GM10266 (cell line): ENCODE results near the gene BPIFB2.
"Not testable (repeated sequence)": the region's sequence is repeated elsewhere in the genome, so short reads cannot be mapped to it uniquely, and the experiment has no call there.

ENCODE experiments used
- DNase-seq: peaks from one replicate; pipeline ENCODE4 v3.0.0; 2012; ENCODE audit errors: extremely low spot score
- CTCF ChIP-seq: IDR thresholded peaks from 2 replicates; pipeline ENCODE4 v1.5.1; 2012; ENCODE audit warnings: mild to moderate bottlenecking, low read depth; ENCODE audit not compliant: control insufficient read depth, insufficient read depth; ENCODE audit errors: missing control alignments

Gene BPIFB2

GRCh38 chr20:33042983-33043730, 35.7 kb downstream of the BPIFB2 start:
- no peak for TF ChIP-seq CTCF

GRCh38 chr20:33043731-33044181, 36.3 kb downstream of the BPIFB2 start:
- TF ChIP-seq CTCF = no peak
- DNase-seq = no peak

More at GRCh38 chr20:33042983-33043730, 35.7 kb downstream of the BPIFB2 start:
- no peak for DNase-seq

GRCh38 chr20:33045129-33045721, 37.7 kb downstream of the BPIFB2 start:
- DNase-seq = not testable (repeated sequence)

GRCh38 chr20:33046412-33046811, 38.9 kb downstream of the BPIFB2 start:
- no peak for DNase-seq
- TF ChIP-seq CTCF = no peak

- no peak for DNase-seq
- TF ChIP-seq CTCF = no peak
Measured at GRCh38 chr20:33051333-33051732, 43.8 kb downstream of the BPIFB2 start.

GRCh38 chr20:33053291-33054106, 46.0 kb downstream of the BPIFB2 start, which contains the start of gene BPIFB3:
TSS of gene BPIFB3 (plus strand) at chr20:33053903. CDS start at chr20:33055436, 1,533 bp downstream.
- no peak for DNase-seq
- no peak for TF ChIP-seq CTCF

GRCh38 chr20:33054381-33054780, 46.9 kb downstream of the BPIFB2 start:
- TF ChIP-seq CTCF = no peak
- DNase-seq = no peak
